HG03439 (cell line): ENCODE data around the gene DUS2.
"Not testable (repeated sequence)": the region's sequence is repeated elsewhere in the genome, so short reads cannot be mapped to it uniquely, and the experiment has no call there.

Experiments used
- ATAC-seq: cut with Tn5 transposase; IDR thresholded peaks from one replicate; pipeline ENCODE4 v1.9.1; 2021; ENCODE audit warnings: mild to moderate bottlenecking, moderate library complexity; ENCODE audit not compliant: unreplicated experiment

Gene DUS2

DNA sequence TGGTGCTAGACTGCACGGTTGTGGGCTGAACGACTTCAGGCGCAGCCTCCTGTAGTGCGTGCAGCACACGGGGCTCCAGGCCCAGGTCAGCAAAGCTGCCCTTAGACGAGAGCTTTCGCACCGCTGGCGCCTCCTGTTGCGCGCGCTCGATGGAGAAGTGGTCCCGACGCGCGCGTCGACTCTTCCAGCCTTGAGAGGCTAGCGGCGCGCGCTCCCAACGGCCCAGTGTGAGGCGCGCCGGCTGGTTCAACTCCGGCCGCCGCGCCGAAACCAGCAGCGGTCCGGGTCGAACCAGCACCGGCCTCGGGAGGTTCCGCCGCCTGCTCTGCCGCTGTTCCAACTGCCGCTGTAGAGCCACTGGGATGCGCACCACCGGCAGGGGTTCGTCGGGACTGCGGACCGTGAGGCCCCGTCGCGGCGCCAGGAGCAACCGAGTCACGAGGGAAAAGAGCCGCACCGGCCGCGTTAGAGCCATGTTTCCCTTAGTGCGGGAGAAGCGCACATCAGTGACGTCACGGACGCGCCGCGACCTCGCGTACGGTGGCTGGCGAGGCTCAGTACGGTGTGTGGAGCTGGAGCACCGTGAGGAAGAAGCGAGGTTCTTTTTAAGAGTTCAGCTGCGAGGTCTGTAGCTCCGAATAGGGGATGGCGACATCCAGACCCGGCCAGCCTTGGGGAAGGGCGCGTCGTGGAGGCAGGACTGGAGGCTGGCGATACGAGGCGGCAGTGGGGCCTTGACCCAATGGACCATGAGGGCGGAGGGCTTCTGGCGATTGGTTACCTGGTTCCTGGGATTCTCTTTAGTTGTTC, at the start of gene DUS2, which contains the start of gene DDX28:
Gene DUS2 (plus strand): TSS at position 557 of the 810 bp plus-strand sequence. CDS start 14,740 bp downstream, outside the sequence.
Gene DDX28 (minus strand): TSS at position 505 of the 810 bp plus-strand sequence. CDS start 30 bp downstream, at position 475.
- peak; percentile 86 for ATAC-seq

DNA sequence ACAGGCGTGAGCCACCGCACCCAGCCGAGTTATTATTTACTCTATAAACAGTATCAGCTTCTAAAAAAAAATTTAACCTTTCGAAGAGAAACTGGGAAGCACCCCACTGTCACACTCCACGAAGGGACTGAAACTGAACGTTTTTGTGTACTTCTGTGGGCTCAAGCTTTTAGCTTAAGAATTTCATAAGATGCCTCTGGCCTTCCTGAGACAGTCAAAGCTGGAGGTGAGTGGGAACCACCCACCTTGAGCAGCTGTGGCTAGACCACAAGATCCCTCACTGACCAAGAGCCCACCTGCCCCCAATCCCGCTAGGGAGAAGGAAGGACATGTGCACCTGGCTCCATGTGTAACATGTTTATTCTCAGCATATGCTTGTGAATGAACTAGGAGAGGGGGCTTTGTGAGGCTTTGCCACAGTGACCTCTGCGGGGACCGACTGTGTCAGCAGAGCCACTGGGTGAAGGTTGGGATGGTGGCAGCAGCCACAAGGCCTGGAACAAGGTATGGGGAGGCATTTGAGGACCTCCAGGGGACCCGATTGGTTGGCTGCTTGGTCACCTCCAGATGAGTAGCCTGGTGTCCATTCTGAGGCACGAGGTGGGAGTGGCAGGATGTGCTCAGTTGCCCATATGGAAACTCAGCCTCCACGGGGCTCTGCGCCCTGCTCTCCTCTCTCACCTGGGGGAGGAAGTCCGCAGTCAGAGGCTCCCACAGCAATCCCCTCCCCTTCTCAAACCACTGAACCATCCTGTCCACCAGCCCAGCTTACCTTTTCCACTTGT, 47.6 kb upstream of the DUS2 start:
- no peak for ATAC-seq

DNA sequence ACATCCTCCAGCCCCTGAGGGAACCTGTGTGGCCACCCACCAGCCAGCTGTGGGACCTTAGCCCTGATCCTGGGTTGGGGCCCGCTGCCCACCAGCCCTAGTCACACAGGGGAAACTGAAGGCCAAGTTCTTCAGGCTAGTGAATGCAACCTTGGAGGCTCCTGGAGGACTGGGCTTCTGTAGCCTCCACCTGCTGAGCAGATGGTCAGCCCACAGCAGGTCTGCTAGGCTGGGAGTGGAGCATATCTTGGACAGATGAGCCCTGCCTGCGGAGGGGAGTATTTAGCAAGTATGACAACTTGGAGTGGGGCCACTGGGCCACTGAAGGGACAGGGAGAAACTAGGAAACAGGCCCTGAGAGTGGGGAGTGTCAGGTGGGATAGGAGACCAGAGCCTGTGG, 46.9 kb upstream of the DUS2 start:
- no peak for ATAC-seq

DNA sequence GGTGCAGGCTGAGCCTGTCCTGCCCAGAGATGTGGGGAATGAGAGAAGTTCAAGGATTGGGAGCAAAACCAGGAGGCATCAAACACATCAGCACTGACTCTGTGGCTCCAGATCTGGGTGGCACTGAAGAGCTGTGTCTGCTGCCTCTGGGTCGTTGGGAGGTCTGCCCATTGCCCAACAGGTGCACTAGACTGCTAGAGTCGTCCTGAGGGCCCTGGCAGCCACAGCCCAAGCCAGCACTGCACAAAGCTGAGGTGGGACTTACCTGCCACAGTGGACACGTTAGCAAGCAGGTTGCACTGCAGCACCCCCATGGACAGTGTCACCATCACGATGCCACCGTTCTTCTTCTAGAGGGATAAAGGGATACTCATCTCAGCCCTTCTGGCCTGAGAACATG, 46.1 kb upstream of the DUS2 start:
- ATAC-seq: no peak

DNA sequence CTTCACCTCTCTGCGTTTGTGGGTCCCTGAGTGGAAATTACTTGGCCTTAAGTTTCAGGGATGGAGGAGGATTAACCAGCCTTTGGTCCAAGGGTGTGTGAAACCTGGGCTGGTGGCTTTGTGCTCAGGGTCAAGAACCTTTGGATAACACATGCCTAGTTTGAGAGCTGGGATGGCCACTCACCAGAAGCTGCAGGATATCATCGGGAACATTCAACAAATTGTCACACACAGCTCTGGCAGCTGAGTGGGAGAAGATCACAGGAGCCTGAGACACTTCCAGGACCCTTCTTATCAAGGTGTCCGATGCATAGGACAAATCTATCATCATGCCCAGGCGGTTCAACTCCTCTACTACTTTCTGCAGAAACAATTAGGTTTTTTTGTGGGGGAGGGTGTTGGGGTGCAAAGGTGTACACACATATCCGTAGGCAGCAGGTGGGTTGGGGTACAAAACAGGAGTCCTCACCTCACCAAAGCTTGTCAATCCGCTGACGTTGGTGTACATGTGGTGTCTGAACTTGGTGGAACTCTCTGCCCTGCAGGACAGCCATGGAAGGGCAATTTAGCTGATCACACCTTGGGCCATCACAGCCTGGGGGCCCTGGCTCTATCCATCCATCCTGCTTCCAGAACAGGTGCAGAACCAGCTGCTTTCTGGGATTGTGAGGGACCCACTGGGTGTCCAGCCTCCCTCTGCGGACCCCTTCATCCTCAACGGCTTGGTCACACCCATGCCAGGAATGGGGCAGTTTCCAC, 45.4 kb upstream of the DUS2 start:
- ATAC-seq: no peak

DNA sequence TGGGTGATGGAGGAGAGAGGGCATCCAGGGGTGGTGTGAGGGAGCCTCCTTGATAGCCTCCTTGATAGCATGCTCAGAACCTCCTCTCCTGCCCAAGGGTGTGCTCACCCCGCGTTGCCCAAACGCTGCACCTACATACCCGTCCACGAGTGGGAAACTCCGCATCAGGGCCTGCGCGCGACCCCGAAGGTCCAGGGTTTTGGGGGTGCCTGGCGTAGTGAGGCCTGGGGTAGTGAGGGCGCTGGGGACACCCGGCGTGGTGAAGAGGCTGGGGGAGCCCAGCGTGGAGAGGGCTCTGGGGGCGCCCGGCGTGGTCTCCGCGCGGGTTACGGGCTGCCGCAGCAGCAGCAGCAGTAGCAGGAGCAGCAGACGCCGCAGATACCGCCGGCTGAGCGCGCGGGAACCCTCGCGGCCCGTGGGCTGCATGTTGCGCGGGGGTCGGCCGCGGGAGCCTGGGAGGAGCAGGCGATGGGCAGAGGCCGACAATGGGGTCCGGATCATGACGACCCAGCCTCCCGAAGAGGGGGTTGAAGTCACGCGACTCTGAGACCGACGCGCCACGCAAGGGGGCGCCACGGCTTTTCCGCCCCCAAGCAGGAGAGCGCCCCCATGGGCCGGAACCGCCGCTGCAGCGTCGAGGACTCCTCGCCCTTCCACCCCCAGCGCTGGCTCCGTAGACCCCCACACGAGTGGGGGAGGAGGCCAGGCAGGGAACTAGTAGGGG, 43.0 kb upstream of the DUS2 start, which contains the start of gene DPEP3:
Gene DPEP3 (minus strand): TSS at position 545 of the 724 bp plus-strand sequence. CDS start 119 bp downstream, at position 426.
- no peak for ATAC-seq

DNA sequence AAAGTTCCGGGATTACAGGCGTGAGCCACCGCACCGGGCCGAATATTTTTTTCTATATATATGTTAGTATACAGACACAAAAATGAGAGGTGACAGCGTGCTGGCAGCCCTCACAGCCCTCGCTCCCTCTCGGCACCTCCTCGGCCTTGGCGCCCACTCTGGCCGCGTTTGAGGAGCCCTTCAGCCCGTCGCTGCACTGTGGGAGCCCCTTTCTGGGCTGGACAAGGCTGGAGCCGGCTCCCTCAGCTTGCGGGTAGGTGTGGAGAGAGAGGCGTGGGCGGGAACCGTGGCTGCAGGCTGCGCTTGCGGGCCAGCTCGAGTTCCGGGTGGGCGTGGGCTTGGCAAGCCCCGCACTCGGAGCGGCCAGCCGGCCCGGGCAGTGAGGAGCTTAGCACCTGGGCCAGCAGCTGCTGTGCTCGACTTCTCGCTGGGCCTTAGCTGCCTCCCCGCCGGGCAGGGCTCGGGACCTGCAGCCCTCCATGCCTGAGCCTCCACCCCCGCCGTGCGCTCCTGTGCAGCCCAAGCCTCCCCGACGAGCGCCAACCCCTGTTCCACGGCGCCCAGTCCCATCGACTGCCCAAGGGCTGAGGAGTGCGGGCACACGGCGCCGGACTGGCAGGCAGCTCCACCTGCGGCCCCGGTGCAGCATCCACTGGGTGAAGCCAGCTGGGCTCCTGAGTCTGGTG, 40.9 kb upstream of the DUS2 start:
- no peak for ATAC-seq

DNA sequence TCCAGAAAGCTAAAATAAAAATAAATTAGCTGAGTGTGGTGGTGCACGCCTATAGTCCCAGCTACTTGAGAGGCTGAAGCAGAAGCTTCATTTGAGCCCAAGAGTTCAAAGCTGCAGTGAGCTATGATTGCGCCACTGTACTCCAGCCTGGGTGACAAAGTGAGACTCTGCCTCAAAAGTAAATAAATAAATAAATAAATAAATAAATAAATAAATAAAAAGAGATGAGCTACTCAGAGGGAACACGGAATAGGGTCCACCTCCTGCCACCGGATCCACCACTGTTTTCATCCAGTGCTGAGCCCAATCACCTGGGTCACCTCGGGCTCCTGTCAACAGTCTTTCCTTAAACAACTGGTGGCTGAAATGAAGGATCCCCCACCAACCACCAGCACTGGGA, 36.1 kb upstream of the DUS2 start:
- ATAC-seq: no peak

DNA sequence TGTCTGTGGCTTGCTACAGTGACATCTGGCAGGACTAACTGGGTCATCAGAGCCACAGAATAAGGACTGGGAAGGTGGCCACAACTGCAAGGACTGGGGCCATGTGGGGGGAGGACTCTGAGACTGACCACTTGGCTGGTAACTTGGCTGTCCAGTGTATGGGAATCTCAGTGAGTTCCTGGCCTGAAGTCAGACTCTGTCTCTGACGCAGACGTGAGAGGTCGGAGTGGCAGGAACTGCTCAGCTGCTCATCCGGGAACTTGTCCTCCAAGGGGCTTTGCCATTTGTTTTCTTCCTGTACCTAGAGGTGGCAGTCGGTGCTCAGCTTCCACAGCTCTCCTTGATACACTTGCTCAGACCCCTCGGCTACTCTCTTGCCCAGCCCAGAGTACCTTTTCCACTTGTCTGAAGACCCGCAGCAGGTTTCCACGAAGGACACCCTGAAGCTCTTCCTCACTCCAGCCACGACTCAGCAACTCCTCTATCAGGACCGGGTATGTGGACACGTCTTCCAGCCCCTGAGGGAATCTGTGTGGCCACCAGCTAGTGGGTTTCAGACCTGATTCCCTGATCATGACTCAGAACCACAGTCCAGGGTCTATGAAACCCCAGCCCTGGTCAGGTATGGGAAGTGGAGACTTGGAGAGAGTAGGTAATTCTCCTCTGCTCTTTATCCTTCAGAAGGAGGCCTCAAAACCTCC, 35.5 kb upstream of the DUS2 start:
- ATAC-seq: no peak

DNA sequence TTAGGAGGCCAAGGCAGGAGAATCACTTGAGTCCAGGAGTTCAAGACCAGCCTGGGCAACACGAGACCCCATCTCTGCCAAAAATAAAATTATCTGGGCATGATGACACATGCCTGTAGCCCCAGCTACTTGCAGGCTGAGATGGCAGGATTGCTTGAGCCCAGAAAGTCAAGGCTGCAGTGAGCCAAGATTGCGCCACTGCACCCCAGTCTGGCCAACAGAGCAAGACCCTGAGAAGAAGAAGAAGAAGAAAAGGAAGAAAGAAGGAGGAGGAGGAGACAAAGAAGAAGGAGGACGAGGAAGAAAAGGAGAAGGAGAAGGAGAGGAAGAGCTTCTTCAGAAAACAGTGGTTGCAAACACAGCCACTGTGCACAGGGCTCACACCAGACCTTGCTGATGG, 34.4 kb upstream of the DUS2 start:
- no peak for ATAC-seq

DNA sequence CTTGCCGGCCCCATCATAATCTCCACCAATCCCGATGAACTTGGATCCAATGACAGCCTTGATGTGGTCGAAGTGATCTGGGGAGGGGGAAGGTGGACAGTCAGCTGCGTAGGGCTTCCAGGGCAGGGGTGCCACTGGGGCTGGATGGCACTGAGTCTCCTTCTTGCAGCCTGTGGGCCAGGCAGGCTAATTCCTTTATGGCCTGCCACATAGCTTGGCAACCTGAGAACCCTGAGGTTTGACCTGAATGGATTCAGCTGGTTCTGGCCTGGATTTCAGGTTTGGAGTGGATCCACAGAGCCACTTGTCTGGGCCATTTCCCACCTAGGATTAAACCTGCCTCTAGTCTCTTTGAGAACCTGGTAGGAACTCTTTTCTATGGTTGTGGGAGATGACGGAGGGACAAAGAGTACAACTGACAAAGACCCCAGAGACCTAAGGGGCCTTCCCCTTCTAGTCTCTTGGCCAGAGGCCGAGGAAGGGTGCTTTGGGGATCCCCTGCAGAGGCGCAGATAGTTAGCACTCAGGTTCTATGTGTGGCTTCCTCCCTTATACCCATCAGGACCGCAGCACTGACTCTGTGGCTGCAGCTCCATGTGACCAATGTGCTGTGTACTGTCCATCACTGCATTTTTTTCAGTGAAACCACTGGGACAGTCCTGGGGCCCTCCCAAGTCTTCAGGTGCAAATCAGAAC, 33.6 kb upstream of the DUS2 start:
- ATAC-seq: no peak

DNA sequence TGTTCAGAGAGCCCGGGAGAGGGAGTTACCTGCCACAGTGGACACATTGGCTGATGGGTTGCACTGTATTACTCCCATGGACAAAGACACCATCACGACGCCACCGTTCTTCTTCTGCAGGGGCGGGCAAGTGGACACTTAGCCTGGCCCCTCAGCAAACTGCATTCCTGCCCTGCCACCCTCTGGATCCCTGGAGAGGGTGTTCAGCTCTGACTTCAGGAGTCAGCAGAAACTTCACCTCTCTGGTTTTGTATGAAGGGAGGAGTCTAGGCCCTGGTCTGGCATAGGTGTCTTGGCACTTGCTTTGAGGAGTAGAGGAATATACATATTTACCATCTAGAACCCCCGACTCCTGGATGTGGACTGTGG, 33.1 kb upstream of the DUS2 start:
- no peak for ATAC-seq

DNA sequence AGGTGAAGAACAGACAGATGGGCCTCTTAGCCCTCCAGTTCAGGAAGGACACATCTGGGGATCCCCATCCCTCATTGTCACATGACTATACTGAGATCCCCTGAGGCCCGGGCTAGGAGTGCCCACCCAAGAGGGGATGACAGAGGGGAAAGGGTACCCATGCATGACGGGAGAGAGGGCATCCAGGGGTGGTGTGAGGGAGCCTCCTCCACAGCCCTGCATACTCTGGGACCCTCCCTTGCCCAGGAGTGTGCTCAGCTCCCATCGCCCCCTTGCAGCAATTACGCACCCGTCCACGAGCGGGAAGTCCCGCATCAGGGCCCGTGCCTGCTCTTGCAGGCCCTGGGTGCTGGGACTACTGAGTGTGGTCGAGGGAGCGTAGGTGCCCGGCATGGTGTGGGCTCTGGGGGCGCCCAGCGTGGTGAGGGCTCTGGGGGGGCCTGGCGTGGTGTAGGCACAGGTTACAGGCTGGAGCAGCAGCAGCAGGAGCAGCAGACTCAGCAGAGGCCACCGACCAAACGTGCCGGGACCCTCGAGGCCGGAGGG, 30.4 kb upstream of the DUS2 start:
- no peak for ATAC-seq

DNA sequence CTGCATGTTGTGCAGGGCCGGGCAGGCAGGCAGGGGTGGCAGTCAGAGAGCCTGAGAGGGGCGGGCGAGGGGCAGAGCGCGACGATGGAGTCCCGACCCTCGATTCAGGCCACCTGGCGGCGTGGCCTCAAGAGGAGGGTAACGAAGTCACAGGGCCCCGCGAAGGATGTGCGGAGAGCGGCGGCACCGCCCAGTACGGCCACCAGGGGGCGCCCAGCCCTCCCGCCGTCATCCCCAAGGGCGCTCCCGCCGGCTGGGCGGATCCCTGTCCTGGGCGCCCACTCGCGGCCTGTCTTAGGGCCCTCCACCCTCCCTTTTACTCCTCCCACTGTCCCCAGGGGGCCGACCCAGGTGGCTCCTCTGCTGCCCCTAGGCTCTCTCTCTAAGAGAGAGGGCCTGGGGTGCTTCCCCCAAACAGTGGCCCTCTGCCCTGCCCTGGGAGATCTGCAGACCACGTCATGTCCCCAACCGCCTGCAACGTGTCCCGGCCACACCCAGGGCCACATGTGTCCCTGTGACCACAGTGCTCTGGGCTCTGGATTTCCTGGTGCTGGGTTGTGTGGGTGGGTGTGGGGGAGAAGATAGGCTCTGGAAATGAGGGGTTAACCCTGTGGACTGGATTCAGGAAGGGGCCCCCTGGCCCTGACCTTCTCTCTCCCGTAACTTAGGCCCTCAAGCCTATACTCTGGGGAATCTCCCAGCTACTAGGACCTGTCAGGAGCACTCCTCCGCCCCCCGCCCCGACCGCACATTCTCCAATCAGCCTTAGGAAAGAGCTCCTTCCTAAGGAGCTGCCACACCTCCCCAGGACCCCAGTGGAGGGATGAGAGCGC, 29.7 kb upstream of the DUS2 start:
- ATAC-seq: peak; percentile 79

DNA sequence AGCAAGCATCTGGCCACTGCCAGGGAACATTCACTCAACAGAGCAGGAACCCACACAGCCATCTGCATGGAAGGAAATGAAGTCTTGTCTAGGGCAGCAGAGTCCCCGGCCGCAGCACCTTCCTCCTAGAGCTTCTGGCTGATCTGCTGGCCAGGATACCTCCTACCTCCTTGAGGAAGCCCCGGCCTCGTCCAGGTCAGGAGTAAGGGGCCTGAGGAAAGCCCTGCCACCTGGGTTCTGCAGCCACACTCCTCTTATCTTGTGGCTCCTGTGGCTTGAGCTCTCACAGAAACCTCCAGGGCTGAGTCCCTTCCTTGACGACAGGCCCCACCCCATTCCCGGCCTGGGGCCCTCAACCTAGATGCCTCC, 29.1 kb upstream of the DUS2 start:
- not testable (repeated sequence) for ATAC-seq

DNA sequence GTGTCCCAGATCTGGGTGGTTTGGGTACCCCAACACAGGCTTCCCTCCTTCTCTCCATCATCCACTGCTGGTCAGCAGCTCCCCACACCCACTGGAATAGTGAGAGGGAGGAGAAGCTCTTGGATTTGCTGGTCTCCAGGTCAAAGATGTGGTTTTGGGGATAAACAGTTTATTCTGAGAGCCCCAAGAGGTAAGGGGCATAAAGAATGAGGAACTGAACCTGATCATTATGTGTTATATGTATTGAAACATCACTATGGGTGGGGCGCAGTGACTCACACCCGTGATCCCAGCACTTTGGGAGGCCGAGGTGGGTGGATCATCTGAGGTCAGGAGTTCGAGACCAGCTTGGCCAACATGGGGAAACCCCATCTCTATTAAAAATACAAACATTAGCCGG, 27.7 kb upstream of the DUS2 start:
- ATAC-seq: no peak

DNA sequence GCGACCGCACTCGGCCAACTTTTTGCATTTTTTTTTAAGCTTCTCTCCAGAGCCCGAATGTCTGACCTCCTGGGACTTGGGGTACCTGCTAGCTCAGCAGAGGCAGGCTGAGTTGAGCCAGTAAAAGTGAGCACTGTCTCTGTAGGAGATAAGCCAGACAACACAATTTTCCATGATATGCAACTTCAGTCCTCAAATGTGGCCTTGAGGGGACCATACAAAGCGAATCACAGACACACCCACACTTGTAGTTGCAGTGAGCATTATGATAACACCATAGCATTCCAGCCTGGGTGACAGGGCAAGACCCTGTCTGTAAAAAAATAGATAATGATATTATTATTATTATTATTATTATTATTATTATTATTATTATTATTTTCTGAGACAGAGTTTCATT, 26.4 kb upstream of the DUS2 start:
- ATAC-seq: no peak
